RCC 7860 (cell line): ENCODE measurements around the gene CDSN.
"Not testable (repeated sequence)": the region's sequence is repeated elsewhere in the genome, so short reads cannot be mapped to it uniquely, and the experiment has no call there.

Experiments used
- DNase-seq: peaks from one replicate; pipeline ENCODE4 v3.0.0-alpha.2; 2015; ENCODE audit warnings: low spot score
- FAIRE-seq: peaks from 2 replicates; lab custom pipeline; 2012; peaks lifted over from hg19 to GRCh38; lab: Jason Lieb, UNC

CDSN gene

DNA sequence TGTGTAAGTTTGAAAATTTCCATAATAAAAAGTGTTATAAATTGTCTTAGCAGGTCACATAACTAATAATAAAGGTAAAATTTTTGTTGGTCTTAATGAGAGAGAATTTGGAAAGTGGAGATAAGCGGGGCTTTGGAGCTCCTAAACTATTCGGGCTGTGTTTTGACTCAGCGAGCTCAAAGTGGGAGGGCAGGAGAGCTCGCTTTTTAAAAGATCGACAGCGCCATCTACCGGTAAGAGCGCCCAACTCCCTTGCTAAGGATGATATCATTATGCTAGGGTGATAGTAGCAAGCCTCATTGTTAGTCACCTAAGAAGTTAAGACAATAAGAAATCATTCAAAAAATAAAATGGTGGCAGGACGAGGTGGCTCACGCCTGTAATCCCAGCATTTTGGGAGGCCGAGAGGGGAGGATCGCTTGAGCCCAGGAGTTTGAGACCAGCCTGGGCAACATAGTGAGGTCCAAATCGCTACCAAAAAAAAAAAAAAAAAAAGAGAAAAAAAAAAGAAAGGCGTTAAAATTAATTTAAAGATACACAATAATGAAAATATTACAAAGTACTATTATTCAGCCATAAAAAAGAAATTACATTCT is 32.7 kb downstream of the CDSN start:
- FAIRE-seq (peak; percentile 81), DNase-seq (peak; percentile 69)

- DNase-seq, result peak; percentile 74
- peak; percentile 44 for FAIRE-seq
Measured at GRCh38 chr6:31086788-31087440, 33.3 kb downstream of the CDSN start.

DNA sequence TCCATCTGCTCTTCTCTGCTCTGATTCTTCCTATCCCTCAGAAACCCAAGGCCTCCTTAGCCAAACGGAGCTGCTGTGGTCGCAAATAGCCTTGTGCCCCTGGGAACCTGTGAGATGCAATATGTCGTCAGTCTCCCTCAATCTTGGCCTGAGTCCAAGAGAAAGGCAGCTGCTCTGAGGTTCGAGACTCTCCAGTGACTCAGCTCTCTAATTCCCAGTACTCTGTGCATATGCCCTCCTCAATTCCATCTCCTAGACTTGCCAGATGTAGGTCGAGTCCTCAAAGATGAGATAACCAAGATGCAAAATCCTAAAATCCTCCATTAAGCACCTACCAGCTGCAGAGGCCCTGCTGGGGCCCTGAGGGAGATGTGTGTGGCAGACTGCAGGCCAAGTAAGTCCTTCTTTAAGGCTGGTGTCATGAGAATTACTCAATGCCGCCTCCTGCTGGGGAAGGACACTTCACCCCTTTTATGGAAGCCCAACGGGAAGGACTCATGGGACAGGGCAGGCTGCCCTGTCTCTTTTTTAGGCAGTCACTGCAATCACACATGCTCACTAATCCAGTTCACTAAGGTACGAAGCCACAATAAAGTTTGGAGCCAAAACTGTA is 36.4 kb downstream of the CDSN start:
- DNase-seq (no peak), FAIRE-seq (no peak)

GRCh38 chr6:31081872-31082271 is 38.4 kb downstream of the CDSN start:
- DNase-seq, result no peak
- FAIRE-seq, result no peak

DNA sequence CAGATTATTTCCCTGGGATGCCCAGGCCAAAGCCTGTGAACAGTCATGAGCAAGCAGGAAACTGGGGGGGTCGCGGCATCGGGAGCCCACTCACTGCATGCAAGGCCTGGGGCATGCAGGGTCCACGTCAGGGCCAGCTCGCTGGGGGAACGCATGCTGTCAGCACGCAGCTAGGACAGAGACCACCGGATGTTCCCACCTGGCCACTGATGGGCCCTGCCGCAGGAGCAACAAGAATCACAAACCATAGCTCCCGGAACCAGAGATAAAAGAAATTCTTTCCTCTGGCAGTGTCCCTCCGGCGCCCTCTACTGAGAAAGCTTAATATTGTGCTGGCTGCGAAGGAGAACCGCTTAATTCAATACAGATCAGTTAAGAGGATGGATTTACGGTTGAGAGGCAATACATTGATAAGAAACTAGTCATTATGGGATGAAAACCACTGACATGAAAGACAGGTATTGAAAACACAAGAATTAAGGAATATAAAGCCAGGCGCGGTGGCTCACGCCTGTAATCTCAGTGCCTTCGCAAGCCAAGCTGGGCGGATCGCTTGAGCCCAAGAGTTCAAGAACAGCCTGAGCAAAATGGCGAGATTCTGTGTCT is 40.5 kb downstream of the CDSN start:
- DNase-seq, result peak; percentile 31
- no peak for FAIRE-seq

- no peak for FAIRE-seq
- no peak for DNase-seq
Measured at GRCh38 chr6:31076611-31077010, 43.6 kb downstream of the CDSN start.

DNA sequence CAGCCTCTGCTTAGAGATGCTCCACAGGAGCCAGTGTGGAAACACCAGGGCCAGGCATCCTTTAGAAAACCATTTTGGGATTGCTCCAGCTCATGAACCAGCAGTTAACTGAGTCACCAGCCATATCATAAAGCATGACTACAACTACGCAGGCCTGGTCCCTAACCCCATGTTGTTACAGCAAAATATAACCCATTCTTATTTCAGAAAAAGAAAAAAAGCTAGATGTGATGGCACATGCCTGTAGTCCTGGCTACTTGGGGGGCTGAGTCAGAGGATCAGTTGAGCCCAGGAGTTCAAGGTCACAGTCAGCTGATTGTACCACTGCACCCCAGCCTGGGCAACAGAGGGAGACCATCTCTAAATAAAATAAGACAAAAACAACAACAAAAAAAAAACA is 44.7 kb downstream of the CDSN start:
- FAIRE-seq (no peak), DNase-seq (peak; percentile 5)

DNA sequence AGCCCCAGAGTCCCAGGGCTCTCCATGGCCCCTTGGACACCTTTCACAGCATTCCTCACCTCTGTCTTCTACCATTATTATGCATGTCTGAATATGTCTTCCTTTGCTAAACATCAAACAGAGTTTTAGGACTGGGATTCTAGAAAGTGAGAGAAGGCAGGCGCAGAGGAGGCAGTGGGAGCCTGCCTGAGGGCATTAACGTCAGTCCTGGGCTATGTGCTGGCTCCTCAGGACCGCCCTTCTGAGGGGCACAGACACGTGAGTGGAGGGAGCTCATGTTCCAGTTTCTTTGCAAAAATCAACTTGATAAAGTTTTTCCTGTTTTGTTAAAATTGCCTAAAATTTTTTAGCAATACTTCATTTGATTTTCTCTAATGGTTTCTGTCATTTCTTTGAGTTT is 45.8 kb downstream of the CDSN start:
- DNase-seq, result no peak
- no peak for FAIRE-seq

GRCh38 chr6:31070711-31071197 is 49.5 kb downstream of the CDSN start:
- no peak for FAIRE-seq
- DNase-seq, result peak; percentile 69

DNA sequence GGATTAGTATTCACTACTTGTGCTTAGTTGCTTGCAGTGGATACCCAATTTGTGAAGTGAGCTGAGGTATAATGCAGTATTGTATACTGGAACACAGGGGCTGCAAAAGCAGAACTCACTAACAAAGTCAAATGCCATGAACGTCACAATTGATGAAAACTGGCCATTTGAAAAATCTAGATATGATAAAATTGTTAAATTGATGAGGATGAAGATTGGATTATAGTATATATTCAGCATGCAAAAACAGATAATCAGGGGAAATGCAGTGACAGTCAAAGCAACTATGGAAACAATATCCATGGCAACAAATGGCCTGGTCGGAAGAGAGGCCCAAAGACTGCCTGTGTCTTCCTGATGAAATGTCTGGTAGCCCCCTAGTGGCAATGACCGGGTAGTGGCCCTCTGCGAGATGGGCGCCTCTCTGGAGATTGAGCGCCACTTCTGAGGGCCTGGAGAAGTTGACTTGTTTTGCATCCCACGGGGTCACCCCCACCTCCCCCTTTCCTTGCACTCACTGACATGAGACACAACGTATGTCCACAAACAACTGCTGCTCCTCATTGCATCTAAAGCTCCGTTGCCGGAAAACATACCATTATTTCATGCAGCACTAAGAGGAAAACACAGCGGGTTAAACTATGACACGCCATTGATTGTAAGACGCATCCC is 51.4 kb downstream of the CDSN start:
- peak; percentile 69 for DNase-seq
- no peak for FAIRE-seq

- FAIRE-seq, DNase-seq: not testable (repeated sequence)
Measured at GRCh38 chr6:31067891-31068668, 52.2 kb downstream of the CDSN start.

DNA sequence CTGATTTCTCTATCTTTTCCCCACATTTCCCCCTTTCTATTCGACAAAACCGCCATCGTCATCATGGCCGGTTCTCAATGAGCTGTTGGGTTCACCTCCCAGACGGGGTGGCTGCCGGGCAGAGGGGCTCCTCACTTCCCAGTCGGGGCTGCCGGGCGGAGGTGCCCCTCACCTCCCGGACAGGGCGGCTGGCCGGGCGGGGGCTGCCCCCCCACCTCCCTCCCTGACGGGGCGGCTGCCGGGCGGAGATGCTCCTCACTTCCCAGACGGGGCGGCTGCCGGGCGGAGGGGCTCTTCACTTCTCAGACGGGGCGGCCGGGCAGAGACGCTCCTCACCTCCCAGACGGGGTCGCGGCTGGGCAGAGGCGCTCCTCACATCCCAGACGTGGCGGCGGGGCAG is 53.2 kb downstream of the CDSN start:
- FAIRE-seq, DNase-seq: not testable (repeated sequence)

DNA sequence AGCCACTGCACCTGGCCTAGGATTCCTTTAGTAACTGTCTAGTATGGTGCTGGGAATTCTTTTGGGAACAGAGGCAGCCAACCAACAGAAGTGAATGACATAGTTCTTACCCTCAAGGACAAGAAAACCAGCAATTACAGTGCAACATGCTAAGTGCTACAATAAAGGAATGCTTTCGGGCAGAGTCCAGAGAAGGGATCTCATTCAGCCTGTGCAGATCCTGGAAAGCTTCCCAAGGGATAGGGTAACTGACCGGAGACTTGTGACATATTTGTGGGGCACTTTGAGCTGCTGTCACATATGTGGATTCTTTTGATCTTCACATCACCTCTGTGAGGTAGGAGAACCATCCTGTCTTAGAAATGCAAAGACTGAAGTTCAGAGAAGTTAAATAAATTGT is 54.7 kb downstream of the CDSN start:
- FAIRE-seq (no peak), DNase-seq (no peak)
